GM12891 (cell line): ENCODE measurements around the gene LRP1B.

Source experiments
- DNase-seq: peaks from one replicate; pipeline ENCODE4 v3.0.0; 2011; ENCODE audit warnings: low spot score; ENCODE audit not compliant: insufficient read length
- FAIRE-seq: peaks from 2 replicates; lab custom pipeline; 2011; peaks lifted over from hg19 to GRCh38; lab: Jason Lieb, UNC
- PAX5 ChIP-seq: IDR thresholded peaks from 2 replicates; pipeline ENCODE4 v1.6.1; 2011; ENCODE audit warnings: low read length, moderate library complexity, mild to moderate bottlenecking; ENCODE audit not compliant: insufficient read depth, severe bottlenecking
- POLR2A ChIP-seq: IDR thresholded peaks from 2 replicates; pipeline ENCODE4 v1.6.1; 2011; ENCODE audit warnings: low read depth, low read length, control low read depth
- POLR2AphosphoS5 ChIP-seq: IDR thresholded peaks from 2 replicates; pipeline ENCODE4 v1.6.1; 2011; ENCODE audit warnings: low read depth, low read length, control low read depth
- POU2F2 ChIP-seq: IDR thresholded peaks from 2 replicates; pipeline ENCODE4 v1.6.1; 2011; ENCODE audit warnings: low read depth, mild to moderate bottlenecking, control low read depth, low read length, moderate library complexity
- SPI1 ChIP-seq: IDR thresholded peaks from 2 replicates; pipeline ENCODE4 v1.6.1; 2011; ENCODE audit warnings: low read depth, low read length, control low read depth
- TAF1 ChIP-seq: IDR thresholded peaks from 2 replicates; pipeline ENCODE4 v1.6.1; 2011; ENCODE audit warnings: low read depth, low read length, control low read depth

LRP1B gene

GRCh38 chr2:141697035-141697434 is 433.8 kb downstream of the LRP1B start:
- FAIRE-seq (no peak), DNase-seq (no peak)
- TF ChIP-seq SPI1 (no peak), TAF1 (no peak), PAX5 (no peak), POLR2AphosphoS5 (no peak), POU2F2 (no peak), POLR2A (no peak)

- no peak for DNase-seq
- TF ChIP-seq POU2F2, result no peak
- TF ChIP-seq SPI1, result no peak
- TF ChIP-seq PAX5, result no peak
- no peak for TF ChIP-seq TAF1
- no peak for TF ChIP-seq POLR2A
- TF ChIP-seq POLR2AphosphoS5, result no peak
- no peak for FAIRE-seq
Measured at GRCh38 chr2:141694180-141694579, 436.6 kb downstream of the LRP1B start.

- no peak for FAIRE-seq
- no peak for DNase-seq
- no peak for TF ChIP-seq POLR2A
- no peak for TF ChIP-seq POLR2AphosphoS5
- TF ChIP-seq POU2F2, result no peak
- no peak for TF ChIP-seq SPI1
- no peak for TF ChIP-seq PAX5
- no peak for TF ChIP-seq TAF1
Measured at GRCh38 chr2:141692829-141693228, 438.0 kb downstream of the LRP1B start.

- DNase-seq, result no peak
- no peak for FAIRE-seq
- TF ChIP-seq SPI1 (no peak), TAF1 (no peak), POU2F2 (no peak), PAX5 (no peak), POLR2AphosphoS5 (no peak), POLR2A (no peak)
Measured at GRCh38 chr2:141676139-141676538, 454.7 kb downstream of the LRP1B start.

GRCh38 chr2:141666191-141666590 is 464.6 kb downstream of the LRP1B start:
- no peak for DNase-seq
- no peak for FAIRE-seq
- TF ChIP-seq SPI1 (no peak), POLR2AphosphoS5 (no peak), TAF1 (no peak), POLR2A (no peak), POU2F2 (no peak), PAX5 (no peak)

GRCh38 chr2:141660232-141660631 is 470.6 kb downstream of the LRP1B start:
- FAIRE-seq, result no peak
- DNase-seq, result no peak
- TF ChIP-seq POU2F2 (no peak), TAF1 (no peak)

- TF ChIP-seq POLR2A, result no peak
- TF ChIP-seq PAX5, result no peak
- TF ChIP-seq TAF1, result no peak
- no peak for TF ChIP-seq SPI1
- no peak for TF ChIP-seq POLR2AphosphoS5
- no peak for TF ChIP-seq POU2F2
- FAIRE-seq (no peak), DNase-seq (no peak)
Measured at GRCh38 chr2:141654311-141654710, 476.5 kb downstream of the LRP1B start.

GRCh38 chr2:141653184-141653583 is 477.6 kb downstream of the LRP1B start:
- DNase-seq (no peak), FAIRE-seq (no peak)
- TF ChIP-seq SPI1 (no peak), POLR2A (no peak), POU2F2 (no peak), POLR2AphosphoS5 (no peak), PAX5 (no peak), TAF1 (no peak)

- no peak for TF ChIP-seq PAX5
- TF ChIP-seq TAF1, result no peak
- TF ChIP-seq SPI1, result no peak
- no peak for TF ChIP-seq POU2F2
- no peak for TF ChIP-seq POLR2AphosphoS5
- TF ChIP-seq POLR2A, result no peak
- DNase-seq (no peak), FAIRE-seq (no peak)
Measured at GRCh38 chr2:141652308-141652707, 478.5 kb downstream of the LRP1B start.

GRCh38 chr2:141647353-141647752 is 483.5 kb downstream of the LRP1B start:
- TF ChIP-seq POLR2A (no peak), TAF1 (no peak), POLR2AphosphoS5 (no peak), POU2F2 (no peak), PAX5 (no peak), SPI1 (no peak)
- no peak for FAIRE-seq
- DNase-seq, result no peak

GRCh38 chr2:141641462-141641861 is 489.4 kb downstream of the LRP1B start:
- TF ChIP-seq PAX5 (no peak), SPI1 (no peak)
- DNase-seq (no peak), FAIRE-seq (no peak)

GRCh38 chr2:141639809-141640208 is 491.0 kb downstream of the LRP1B start:
- DNase-seq (no peak), FAIRE-seq (no peak)
- TF ChIP-seq SPI1 (no peak), POLR2AphosphoS5 (no peak), POLR2A (no peak), TAF1 (no peak), PAX5 (no peak), POU2F2 (no peak)
